IMR-90 (cell line): Measurements from ENCODE around the gene GLDC. TPM values are rescaled to one million over a fixed set of nuclear protein-coding genes. Genes with fewer than 3 reads are reported as not detected.

Experiments used
- ATAC-seq: fragments of 200-7000 bp; cut with Tn5 transposase; 2 replicates; pipeline ENCODE4 v1.9.1; 2020; ENCODE audit warnings: low read depth, mild to moderate bottlenecking, moderate library complexity
- BruUV-seq: library from RNA; stranded (reverse); fragments of 400-500 nt; replicated peaks from 2 replicates; lab custom pipeline; 2021; lab: Mats Ljungman, UMichigan
- CTCF ChIA-PET: fragments of 300-600 bp; formaldehyde crosslinking; extraction: SDS; loops from one replicate; lab custom pipeline; 2021; ENCODE audit warnings: antibody characterized with exemption; lab: Yijun Ruan, JAX
- POLR2A ChIA-PET: fragments of 300-600 bp; sonication (Branson Sonifier 250); formaldehyde crosslinking; loops from one replicate; lab custom pipeline; 2022; ENCODE audit warnings: antibody characterized with exemption; ENCODE audit not compliant: unreplicated experiment; lab: Charles Lee
- DNase-seq: peaks from one replicate; pipeline ENCODE4 v3.0.0; 2013
- H2AFZ ChIP-seq: replicated peaks from 2 replicates; pipeline ENCODE3; 2013; ENCODE audit warnings: low read length, mild to moderate bottlenecking; ENCODE audit not compliant: poor library complexity
- H2AK5ac ChIP-seq: 2 replicates; pipeline ENCODE4 v1.6.1; 2013; ENCODE audit warnings: low read depth, low read length, inconsistent platforms
- H2AK9ac ChIP-seq: replicated peaks from 2 replicates; pipeline ENCODE3; 2013; ENCODE audit warnings: mild to moderate bottlenecking, low read depth, low read length, moderate library complexity; ENCODE audit not compliant: poor library complexity
- H2BK120ac ChIP-seq: 2 replicates; pipeline ENCODE4 v1.6.1; 2013; ENCODE audit warnings: low read depth, low read length, inconsistent platforms
- H2BK15ac ChIP-seq: 3 replicates; pipeline ENCODE4 v1.6.1; 2013; ENCODE audit warnings: low read depth, low read length, inconsistent platforms
- H2BK20ac ChIP-seq: 2 replicates; pipeline ENCODE4 v1.6.1; 2013; ENCODE audit warnings: low read depth, mild to moderate bottlenecking, inconsistent platforms, low read length, moderate library complexity
- H2BK5ac ChIP-seq: 2 replicates; pipeline ENCODE4 v1.6.1; 2013; ENCODE audit warnings: mild to moderate bottlenecking, low read depth, low read length, inconsistent platforms; ENCODE audit not compliant: poor library complexity, severe bottlenecking
- H3K14ac ChIP-seq: replicated peaks from 2 replicates; pipeline ENCODE4 v1.6.1; 2013; ENCODE audit warnings: low read depth, low read length, inconsistent platforms
- H3K18ac ChIP-seq: 2 replicates; pipeline ENCODE4 v1.6.1; 2013; ENCODE audit warnings: low read depth, low read length, control low read depth
- H3K23ac ChIP-seq: 2 replicates; pipeline ENCODE4 v1.6.1; 2013; ENCODE audit warnings: low read depth, low read length, inconsistent platforms
- H3K27ac ChIP-seq: 2 replicates; pipeline ENCODE4 v1.5.1; 2013; ENCODE audit warnings: mild to moderate bottlenecking, control low read depth, low read length; ENCODE audit not compliant: insufficient read depth
- H3K27me3 ChIP-seq: 2 replicates; pipeline ENCODE4 v1.6.1; 2013; ENCODE audit warnings: low read length; ENCODE audit not compliant: control insufficient read depth, insufficient read depth
- H3K36me3 ChIP-seq: 2 replicates; pipeline ENCODE4 v1.6.1; 2013; ENCODE audit warnings: low read length, mixed read lengths; ENCODE audit not compliant: control insufficient read depth, insufficient read depth
- H3K4ac ChIP-seq: 2 replicates; pipeline ENCODE4 v1.6.1; 2013; ENCODE audit warnings: low read depth, low read length, inconsistent platforms
- H3K4me1 ChIP-seq: 2 replicates; pipeline ENCODE4 v1.6.1; 2013; ENCODE audit warnings: low read length, mixed read lengths; ENCODE audit not compliant: control insufficient read depth, insufficient read depth
- H3K4me2 ChIP-seq: 2 replicates; pipeline ENCODE4 v1.6.1; 2013; ENCODE audit warnings: low read depth, mild to moderate bottlenecking, control low read depth, low read length, moderate library complexity
- H3K4me3 ChIP-seq: 2 replicates; pipeline ENCODE4 v1.5.1; 2013; ENCODE audit warnings: low read depth, mild to moderate bottlenecking, control low read depth, low read length, moderate library complexity; ENCODE audit not compliant: insufficient read depth
- H3K56ac ChIP-seq: 2 replicates; pipeline ENCODE4 v1.6.1; 2013; ENCODE audit warnings: low read length, inconsistent platforms; ENCODE audit not compliant: insufficient read depth; ENCODE audit errors: extremely low read depth
- H3K79me1 ChIP-seq, 2 experiments: 2 replicates each; pipeline ENCODE4 v1.6.1; 2013; ENCODE audit warnings: low read length in 2 of 2, inconsistent platforms in 1 of 2, low read depth in 1 of 2
- H3K9ac ChIP-seq: 2 replicates; pipeline ENCODE4 v1.6.1; 2013; ENCODE audit warnings: low read depth, low read length, control low read depth
- H3K9me1 ChIP-seq: 2 replicates; pipeline ENCODE4 v1.6.1; 2013; ENCODE audit warnings: low read length, inconsistent platforms; ENCODE audit not compliant: insufficient read depth
- H3K9me3 ChIP-seq: 2 replicates; pipeline ENCODE4 v1.6.1; 2013; ENCODE audit warnings: low read length; ENCODE audit not compliant: control insufficient read depth, insufficient read depth
- H4K20me1 ChIP-seq: 2 replicates; pipeline ENCODE4 v1.6.1; 2013; ENCODE audit warnings: low read length, inconsistent platforms; ENCODE audit not compliant: insufficient read depth
- H4K5ac ChIP-seq: 2 replicates; pipeline ENCODE4 v1.6.1; 2013; ENCODE audit warnings: mild to moderate bottlenecking, low read depth, low read length, control low read depth
- H4K8ac ChIP-seq, 2 experiments: 2 replicates each; pipeline ENCODE4 v1.6.1; 2013; ENCODE audit warnings: low read depth in 2 of 2, low read length in 2 of 2, control low read depth in 1 of 2, inconsistent platforms in 1 of 2
- H4K91ac ChIP-seq: 2 replicates; pipeline ENCODE4 v1.6.1; 2013; ENCODE audit warnings: low read depth, low read length, inconsistent platforms; ENCODE audit not compliant: insufficient read depth
- BHLHE40 ChIP-seq: fragments of 150-350 bp; IDR thresholded peaks from 2 replicates; pipeline ENCODE4 v1.6.1; 2016; ENCODE audit warnings: mild to moderate bottlenecking, low read depth, low read length
- CEBPB ChIP-seq: IDR thresholded peaks from 2 replicates; pipeline ENCODE4 v1.6.1; 2012; ENCODE audit warnings: low read depth, low read length, improper control_type of control experiment
- CHD1 ChIP-seq: IDR thresholded peaks from 2 replicates; pipeline ENCODE4 v1.6.1; 2012; ENCODE audit warnings: low read depth, low read length, improper control_type of control experiment
- FOS ChIP-seq: fragments of 150-350 bp; IDR thresholded peaks from 2 replicates; pipeline ENCODE4 v1.6.1; 2016; ENCODE audit warnings: low read depth, low read length
- MAFK ChIP-seq: IDR thresholded peaks from 2 replicates; pipeline ENCODE4 v1.6.1; 2012; ENCODE audit warnings: low read depth, low read length, improper control_type of control experiment
- MAZ ChIP-seq: IDR thresholded peaks from 2 replicates; pipeline ENCODE4 v1.6.1; 2012; ENCODE audit warnings: low read depth, mild to moderate bottlenecking, low read length, improper control_type of control experiment, moderate library complexity, borderline replicate concordance
- MXI1 ChIP-seq: IDR thresholded peaks from 2 replicates; pipeline ENCODE4 v1.6.1; 2012; ENCODE audit warnings: low read depth, mild to moderate bottlenecking, low read length, moderate library complexity, borderline replicate concordance
- NFE2L2 ChIP-seq: fragments of 150-350 bp; IDR thresholded peaks from 2 replicates; pipeline ENCODE4 v1.6.1; 2016; ENCODE audit warnings: low read depth, mild to moderate bottlenecking, low read length
- POLR2A ChIP-seq: IDR thresholded peaks from 2 replicates; pipeline ENCODE4 v1.6.1; 2012; ENCODE audit warnings: mild to moderate bottlenecking, low read depth, low read length
- RAD21 ChIP-seq: IDR thresholded peaks from 2 replicates; pipeline ENCODE4 v1.6.1; 2012; ENCODE audit warnings: low read length, improper control_type of control experiment
- RCOR1 ChIP-seq: IDR thresholded peaks from 2 replicates; pipeline ENCODE4 v1.6.1; 2012; ENCODE audit warnings: mild to moderate bottlenecking, low read length, improper control_type of control experiment; ENCODE audit not compliant: insufficient replicate concordance
- RFX5 ChIP-seq: IDR thresholded peaks from 2 replicates; pipeline ENCODE4 v1.8.0; 2012; ENCODE audit warnings: low read depth, mild to moderate bottlenecking, low read length, moderate library complexity
- WGBS, 2 experiments: methylation state at CpG; one replicate each; pipeline versions ENCODE4 v1.1.5 to v1.1.7; 2013; ENCODE audit warnings: missing lambda C conversion rate in 2 of 2; ENCODE audit not compliant: insufficient read length in 1 of 2; ENCODE audit errors: extremely low coverage in 2 of 2; 5-methylcytosine and 5-hydroxymethylcytosine counted together
- dilution Hi-C: fragments of 300-500 bp; cut with HindIII; formaldehyde crosslinking; loops from one replicate; pipeline ENCODE4 v1.14.3; 2018; ENCODE audit warnings: low sequenced_read_pairs; ENCODE audit not compliant: unreplicated experiment
- in situ Hi-C: fragments of 300-500 bp; cut with MboI; formaldehyde crosslinking; loops from 3 replicates; pipeline ENCODE4 v1.14.3; 2019; ENCODE audit warnings: low sequenced_read_pairs, inconsistent platforms, mixed read lengths
- intact Hi-C: fragments of 100-400 bp; cut with micrococcal nuclease; formaldehyde crosslinking; loops from 2 replicates; pipeline ENCODE4 v1.10.0; 2022
- polyA plus RNA-seq, 3 experiments: library from polyadenylated mRNA; depleted of rRNA; stranded (reverse); fragments of >200 nt; gene quantifications; 2 replicates each; pipeline ENCODE4 v1.2.3, GENCODE V29; 2012; ENCODE audit warnings: low replicate concordance in 1 of 3
- total RNA-seq: library from RNA; depleted of rRNA; stranded (reverse); fragments of >200 nt; gene quantifications from 2 replicates; pipeline ENCODE4 v1.2.3, GENCODE V29; 2012
- TF ChIP-seq, protein P1 (sequence below): fragments of 150-350 bp; IDR thresholded peaks from 2 replicates; pipeline ENCODE4 v1.6.1; 2017; ENCODE audit warnings: mild to moderate bottlenecking, antibody characterized with exemption, low read length, low read depth
- TF ChIP-seq, protein P2 (sequence below): fragments of 150-350 bp; IDR thresholded peaks from 2 replicates; pipeline ENCODE4 v1.6.1; 2016; ENCODE audit warnings: low read depth, mild to moderate bottlenecking, low read length, moderate library complexity, borderline replicate concordance
- TF ChIP-seq, protein P3 (sequence below): conservative IDR thresholded peaks from 2 replicates; pipeline ENCODE4 v1.5.1; 2012; ENCODE audit warnings: mild to moderate bottlenecking, low read depth, low read length, improper control_type of control experiment

The GLDC gene
- total and polyA plus RNA-seq, 2 of the 4 experiments (the other 2 are of a cell fraction) = 0.36 to 0.50 TPM

GRCh38 chr9:6600006-6600405 lies 45.5 kb downstream of the GLDC start:
- H3K36me3 ChIP-seq = no peaks in the 10 kb centered on the region
- H4K8ac ChIP-seq = no peak overlapping the region
- H2BK20ac ChIP-seq = no peak overlapping the region
- H3K4me3 ChIP-seq = no peak overlapping the region
- H3K79me1 ChIP-seq = no peaks in the 10 kb centered on the region
- no peaks in the 10 kb centered on the region for H3K4me1 ChIP-seq
- no peak overlapping the region for H3K9ac ChIP-seq
- no peaks in the 10 kb centered on the region for H3K9me1 ChIP-seq
- intact Hi-C loops = no loop called here
- TF ChIP-seq MXI1 = no peak
- TF ChIP-seq, protein P1, sequence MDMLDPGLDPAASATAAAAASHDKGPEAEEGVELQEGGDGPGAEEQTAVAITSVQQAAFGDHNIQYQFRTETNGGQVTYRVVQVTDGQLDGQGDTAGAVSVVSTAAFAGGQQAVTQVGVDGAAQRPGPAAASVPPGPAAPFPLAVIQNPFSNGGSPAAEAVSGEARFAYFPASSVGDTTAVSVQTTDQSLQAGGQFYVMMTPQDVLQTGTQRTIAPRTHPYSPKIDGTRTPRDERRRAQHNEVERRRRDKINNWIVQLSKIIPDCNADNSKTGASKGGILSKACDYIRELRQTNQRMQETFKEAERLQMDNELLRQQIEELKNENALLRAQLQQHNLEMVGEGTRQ = no peak
- no peak for TF ChIP-seq NFE2L2
- no peak for TF ChIP-seq POLR2A
- no peak for TF ChIP-seq MAFK
- TF ChIP-seq, protein P2, sequence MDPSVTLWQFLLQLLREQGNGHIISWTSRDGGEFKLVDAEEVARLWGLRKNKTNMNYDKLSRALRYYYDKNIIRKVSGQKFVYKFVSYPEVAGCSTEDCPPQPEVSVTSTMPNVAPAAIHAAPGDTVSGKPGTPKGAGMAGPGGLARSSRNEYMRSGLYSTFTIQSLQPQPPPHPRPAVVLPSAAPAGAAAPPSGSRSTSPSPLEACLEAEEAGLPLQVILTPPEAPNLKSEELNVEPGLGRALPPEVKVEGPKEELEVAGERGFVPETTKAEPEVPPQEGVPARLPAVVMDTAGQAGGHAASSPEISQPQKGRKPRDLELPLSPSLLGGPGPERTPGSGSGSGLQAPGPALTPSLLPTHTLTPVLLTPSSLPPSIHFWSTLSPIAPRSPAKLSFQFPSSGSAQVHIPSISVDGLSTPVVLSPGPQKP = no peak
- TF ChIP-seq CHD1 = no peak
- no peak for TF ChIP-seq RFX5
- no peak for TF ChIP-seq MAZ
- TF ChIP-seq FOS = no peak
- no peak for TF ChIP-seq CEBPB
- no peak for TF ChIP-seq BHLHE40
- no peak for TF ChIP-seq RCOR1
- TF ChIP-seq, protein P3, sequence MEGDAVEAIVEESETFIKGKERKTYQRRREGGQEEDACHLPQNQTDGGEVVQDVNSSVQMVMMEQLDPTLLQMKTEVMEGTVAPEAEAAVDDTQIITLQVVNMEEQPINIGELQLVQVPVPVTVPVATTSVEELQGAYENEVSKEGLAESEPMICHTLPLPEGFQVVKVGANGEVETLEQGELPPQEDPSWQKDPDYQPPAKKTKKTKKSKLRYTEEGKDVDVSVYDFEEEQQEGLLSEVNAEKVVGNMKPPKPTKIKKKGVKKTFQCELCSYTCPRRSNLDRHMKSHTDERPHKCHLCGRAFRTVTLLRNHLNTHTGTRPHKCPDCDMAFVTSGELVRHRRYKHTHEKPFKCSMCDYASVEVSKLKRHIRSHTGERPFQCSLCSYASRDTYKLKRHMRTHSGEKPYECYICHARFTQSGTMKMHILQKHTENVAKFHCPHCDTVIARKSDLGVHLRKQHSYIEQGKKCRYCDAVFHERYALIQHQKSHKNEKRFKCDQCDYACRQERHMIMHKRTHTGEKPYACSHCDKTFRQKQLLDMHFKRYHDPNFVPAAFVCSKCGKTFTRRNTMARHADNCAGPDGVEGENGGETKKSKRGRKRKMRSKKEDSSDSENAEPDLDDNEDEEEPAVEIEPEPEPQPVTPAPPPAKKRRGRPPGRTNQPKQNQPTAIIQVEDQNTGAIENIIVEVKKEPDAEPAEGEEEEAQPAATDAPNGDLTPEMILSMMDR = no peak
- no peak for TF ChIP-seq RAD21
- no peak overlapping the region for H3K14ac ChIP-seq
- dilution Hi-C loops = no loop called here
- H2BK120ac ChIP-seq = no peak overlapping the region
- no peak overlapping the region for H2BK5ac ChIP-seq
- H3K27ac ChIP-seq = no peak overlapping the region
- POLR2A ChIA-PET = no interaction called here
- WGBS, 2 experiments = no CpG with 5 or more reads among the region's 5 CpGs
- H2AK5ac ChIP-seq = no peak overlapping the region
- no peak overlapping the region for H3K4ac ChIP-seq
- H3K9me3 ChIP-seq = no peaks in the 10 kb centered on the region
- no peak overlapping the region for H2AK9ac ChIP-seq
- H4K20me1 ChIP-seq = no peaks in the 10 kb centered on the region
- CTCF ChIA-PET = interaction anchor here (0.6 kb wide), 1 partner anchor 1222 kb away, joined by 3 read pairs; no protein-coding TSS in a partner anchor
- no peaks in the 10 kb centered on the region for H3K27me3 ChIP-seq
- no peak overlapping the region for H4K5ac ChIP-seq
- no peak overlapping the region for H2BK15ac ChIP-seq
- no peak overlapping the region for H3K4me2 ChIP-seq
- H3K18ac ChIP-seq = no peak overlapping the region
- no peak overlapping the region for H4K91ac ChIP-seq
- H3K23ac ChIP-seq = no peak overlapping the region
- DNase-seq (no peak), ATAC-seq (no peak)
- no peak overlapping the region for H2AFZ ChIP-seq
- in situ Hi-C loops = no loop called here
- no TSS peak for BruUV-seq
- H3K56ac ChIP-seq = no peak overlapping the region
